Endothelial cell (in vitro differentiated cells): ENCODE measurements around the gene SH3RF3. TPM values are rescaled to one million over a fixed set of nuclear protein-coding genes. Genes with fewer than 3 reads are reported as not detected.

Source experiments
- DNase-seq: peaks from one replicate; pipeline ENCODE4 v3.0.0; 2021; ENCODE audit warnings: low spot score
- H3K27ac Mint-ChIP-seq: one replicate; pipeline ENCODE4 v1.8.0; 2021; ENCODE audit warnings: mixed read lengths, inconsistent platforms; ENCODE audit not compliant: unreplicated experiment
- H3K27me3 Mint-ChIP-seq: one replicate; pipeline ENCODE4 v1.8.0; 2021; ENCODE audit warnings: mild to moderate bottlenecking, moderate library complexity, mixed read lengths, inconsistent platforms; ENCODE audit not compliant: unreplicated experiment
- H3K36me3 Mint-ChIP-seq: one replicate; pipeline ENCODE4 v1.8.0; 2021; ENCODE audit warnings: mild to moderate bottlenecking, low read depth, mixed read lengths, inconsistent platforms; ENCODE audit not compliant: unreplicated experiment
- H3K4me1 Mint-ChIP-seq: one replicate; pipeline ENCODE4 v1.8.0; 2021; ENCODE audit warnings: mild to moderate bottlenecking, mixed read lengths, inconsistent platforms; ENCODE audit not compliant: unreplicated experiment
- H3K4me3 Mint-ChIP-seq: one replicate; pipeline ENCODE4 v1.8.0; 2021; ENCODE audit warnings: mild to moderate bottlenecking, mixed read lengths, inconsistent platforms; ENCODE audit not compliant: unreplicated experiment
- H3K9me3 Mint-ChIP-seq: one replicate; pipeline ENCODE4 v1.8.0; 2021; ENCODE audit warnings: mixed read lengths, inconsistent platforms; ENCODE audit not compliant: unreplicated experiment
- CTCF ChIP-seq: fragments of 200-600 bp; sonication (generic); IDR thresholded peaks from one replicate; pipeline ENCODE4 v1.5.0; 2021; ENCODE audit warnings: antibody characterized with exemption; ENCODE audit not compliant: unreplicated experiment
- total RNA-seq: library from RNA; stranded (reverse); fragmentation: NEBNext Ultra II Directional; extraction: Animal tissue kit (Norgen Biotek cat#: 25700); gene quantifications from one replicate; pipeline ENCODE4 v1.2.1, GENCODE V29; 2021; ENCODE audit not compliant: unreplicated experiment

The SH3RF3 gene
- total RNA-seq, 1 donor from 2014 or later = 12.8 TPM

- H3K9me3 Mint-ChIP-seq = no peaks in the 10 kb centered on the region
- no peak for TF ChIP-seq CTCF
- no peak overlapping the region for H3K27ac Mint-ChIP-seq
- peaks cover 1% of the 10 kb centered on the region for H3K27me3 Mint-ChIP-seq
- no peak overlapping the region for H3K4me3 Mint-ChIP-seq
- no peak for DNase-seq
- no peaks in the 10 kb centered on the region for H3K4me1 Mint-ChIP-seq
- no peaks in the 10 kb centered on the region for H3K36me3 Mint-ChIP-seq
Observed at GRCh38 chr2:109523536-109524361, 394.7 kb downstream of the SH3RF3 start.

GRCh38 chr2:109525836-109526235, 396.8 kb downstream of the SH3RF3 start:
- TF ChIP-seq CTCF = no peak
- no peak for DNase-seq
- Mint-ChIP-seq H3K36me3 (no peaks in the 10 kb centered on the region), H3K27me3 (peaks cover 1% of the 10 kb centered on the region), H3K4me3 (no peak overlapping the region), H3K4me1 (peaks cover 10% of the 10 kb centered on the region), H3K27ac (no peak overlapping the region), H3K9me3 (no peaks in the 10 kb centered on the region)

GRCh38 chr2:109526442-109526970, 397.5 kb downstream of the SH3RF3 start:
- TF ChIP-seq CTCF = no peak
- Mint-ChIP-seq H3K9me3 (no peaks in the 10 kb centered on the region), H3K4me1 (peaks cover 10% of the 10 kb centered on the region), H3K27ac (no peak overlapping the region), H3K36me3 (no peaks in the 10 kb centered on the region), H3K4me3 (no peak overlapping the region), H3K27me3 (peaks cover 1% of the 10 kb centered on the region)
- DNase-seq = no peak

- DNase-seq = no peak
- H3K9me3 Mint-ChIP-seq = no peaks in the 10 kb centered on the region
- H3K27me3 Mint-ChIP-seq = peaks cover 1% of the 10 kb centered on the region
- TF ChIP-seq CTCF = no peak
- H3K4me1 Mint-ChIP-seq = peaks cover 10% of the 10 kb centered on the region
- H3K27ac Mint-ChIP-seq = no peak overlapping the region
- H3K36me3 Mint-ChIP-seq = no peaks in the 10 kb centered on the region
- H3K4me3 Mint-ChIP-seq = no peak overlapping the region
Observed at GRCh38 chr2:109527079-109527478, 398.1 kb downstream of the SH3RF3 start.
